Suprapubic skin (tissue), 4 donors: ENCODE results near the gene WDPCP. TPM values are rescaled to one million over a fixed set of nuclear protein-coding genes. Genes with fewer than 3 reads are reported as not detected.
"Not testable (repeated sequence)": the region's sequence is repeated elsewhere in the genome, so short reads cannot be mapped to it uniquely, and the experiment has no call there.

Experiments used
- DNase-seq, 2 donors: peaks; one replicate each; pipeline ENCODE4 v3.0.0-alpha.2; 2019; ENCODE audit warnings: low spot score in 2 of 2
- H3K27ac ChIP-seq: fragments of 200-600 bp; sonication (generic); one replicate; pipeline ENCODE4 v1.5.1; 2019
- H3K27me3 ChIP-seq: fragments of 200-600 bp; sonication (generic); one replicate; pipeline ENCODE4 v1.5.1; 2019
- H3K36me3 ChIP-seq: fragments of 200-600 bp; sonication (generic); one replicate; pipeline ENCODE4 v1.5.1; 2019
- H3K4me1 ChIP-seq: fragments of 200-600 bp; sonication (generic); one replicate; pipeline ENCODE4 v1.5.1; 2019
- H3K4me3 ChIP-seq: fragments of 200-600 bp; sonication (generic); one replicate; pipeline ENCODE4 v1.5.1; 2019; ENCODE audit warnings: mild to moderate bottlenecking
- H3K9me3 ChIP-seq: fragments of 200-600 bp; sonication (generic); one replicate; pipeline ENCODE4 v1.5.1; 2019
- EP300 ChIP-seq: sonication (generic); formaldehyde crosslinking; IDR thresholded peaks from one replicate; pipeline ENCODE4 v1.6.1; 2017; ENCODE audit warnings: antibody characterized with exemption
- POLR2A ChIP-seq, 2 donors: fragments of 450-650 bp; IDR thresholded peaks; one replicate each; pipeline ENCODE4 v1.6.1; 2017; ENCODE audit warnings: antibody characterized with exemption in 2 of 2, mild to moderate bottlenecking in 2 of 2, moderate library complexity in 2 of 2
- POLR2AphosphoS5 ChIP-seq, 3 donors: sonication (generic); formaldehyde crosslinking; IDR thresholded peaks; one replicate each; pipeline ENCODE4 v1.6.1; 2017; ENCODE audit warnings: antibody characterized with exemption in 3 of 3
- WGBS: methylation state at CpG from one replicate; pipeline ENCODE4 v1.1.5; 2018; 5-methylcytosine and 5-hydroxymethylcytosine counted together
- total RNA-seq, 4 donors: library from RNA; depleted of rRNA; stranded (reverse); fragments of >200 nt; gene quantifications; one replicate each; pipeline ENCODE4 v1.1.0, GENCODE V29; 2016
- TF ChIP-seq, protein P1 (sequence below), 2 donors: fragments of 200-600 bp in 1 of 2; fragments of 450-650 bp in 1 of 2; sonication (generic) in 1 of 2; IDR thresholded peaks; one replicate each; pipeline ENCODE4 v1.5.1; 2016 to 2019; ENCODE audit warnings: antibody characterized with exemption in 2 of 2, mild to moderate bottlenecking in 1 of 2, moderate library complexity in 1 of 2

The WDPCP gene
- total RNA-seq, 4 donors from 2014 or later: 6.7 to 18.7 (median 9.7) TPM

DNA sequence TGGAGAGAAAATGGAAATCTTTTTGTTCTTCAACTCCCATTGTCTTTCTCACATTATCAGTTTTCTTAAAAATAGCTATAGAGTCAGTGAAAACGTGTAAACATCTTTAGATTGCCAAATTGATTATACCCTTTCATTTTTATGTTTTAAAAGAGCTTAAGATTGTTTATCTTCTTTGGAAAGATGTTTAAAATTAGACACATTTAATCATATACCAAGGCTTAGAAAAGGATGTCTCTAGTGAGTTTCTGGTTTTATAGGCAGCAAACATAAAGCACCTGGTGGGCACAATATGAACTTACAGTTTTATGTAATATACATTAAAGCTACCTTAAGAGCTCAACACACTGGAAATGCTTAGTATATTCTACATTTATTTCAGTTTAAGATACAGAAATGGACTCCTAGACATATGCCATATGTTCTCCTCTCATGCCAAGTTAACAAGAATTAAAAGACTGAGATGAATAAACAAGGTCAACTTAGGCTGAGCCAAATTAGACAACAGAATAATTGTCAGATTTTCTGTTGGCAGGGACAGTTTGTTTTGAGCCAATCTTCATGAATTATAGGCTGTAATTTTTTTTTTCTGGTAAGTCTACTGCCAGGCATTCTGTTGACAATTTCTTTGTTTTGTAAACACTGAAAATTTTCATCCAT is 425.0 kb downstream of the WDPCP start:
- no peaks in the 10 kb centered on the region for H3K36me3 ChIP-seq
- TF ChIP-seq POLR2AphosphoS5 (IDR thresholded peaks at IDR 0.05) (no peak), EP300 (no peak), POLR2A (IDR thresholded peaks at IDR 0.05) (no peak)
- TF ChIP-seq, protein P1, sequence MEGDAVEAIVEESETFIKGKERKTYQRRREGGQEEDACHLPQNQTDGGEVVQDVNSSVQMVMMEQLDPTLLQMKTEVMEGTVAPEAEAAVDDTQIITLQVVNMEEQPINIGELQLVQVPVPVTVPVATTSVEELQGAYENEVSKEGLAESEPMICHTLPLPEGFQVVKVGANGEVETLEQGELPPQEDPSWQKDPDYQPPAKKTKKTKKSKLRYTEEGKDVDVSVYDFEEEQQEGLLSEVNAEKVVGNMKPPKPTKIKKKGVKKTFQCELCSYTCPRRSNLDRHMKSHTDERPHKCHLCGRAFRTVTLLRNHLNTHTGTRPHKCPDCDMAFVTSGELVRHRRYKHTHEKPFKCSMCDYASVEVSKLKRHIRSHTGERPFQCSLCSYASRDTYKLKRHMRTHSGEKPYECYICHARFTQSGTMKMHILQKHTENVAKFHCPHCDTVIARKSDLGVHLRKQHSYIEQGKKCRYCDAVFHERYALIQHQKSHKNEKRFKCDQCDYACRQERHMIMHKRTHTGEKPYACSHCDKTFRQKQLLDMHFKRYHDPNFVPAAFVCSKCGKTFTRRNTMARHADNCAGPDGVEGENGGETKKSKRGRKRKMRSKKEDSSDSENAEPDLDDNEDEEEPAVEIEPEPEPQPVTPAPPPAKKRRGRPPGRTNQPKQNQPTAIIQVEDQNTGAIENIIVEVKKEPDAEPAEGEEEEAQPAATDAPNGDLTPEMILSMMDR (IDR thresholded peaks at IDR 0.05): no peak
- WGBS: 31% methylated on average over 1 of the region's 1 CpG
- no peaks in the 10 kb centered on the region for H3K9me3 ChIP-seq
- H3K27me3 ChIP-seq: no peaks in the 10 kb centered on the region
- no peak for DNase-seq
- no peaks in the 10 kb centered on the region for H3K4me1 ChIP-seq
- H3K27ac ChIP-seq: no peak overlapping the region
- no peak overlapping the region for H3K4me3 ChIP-seq

DNA sequence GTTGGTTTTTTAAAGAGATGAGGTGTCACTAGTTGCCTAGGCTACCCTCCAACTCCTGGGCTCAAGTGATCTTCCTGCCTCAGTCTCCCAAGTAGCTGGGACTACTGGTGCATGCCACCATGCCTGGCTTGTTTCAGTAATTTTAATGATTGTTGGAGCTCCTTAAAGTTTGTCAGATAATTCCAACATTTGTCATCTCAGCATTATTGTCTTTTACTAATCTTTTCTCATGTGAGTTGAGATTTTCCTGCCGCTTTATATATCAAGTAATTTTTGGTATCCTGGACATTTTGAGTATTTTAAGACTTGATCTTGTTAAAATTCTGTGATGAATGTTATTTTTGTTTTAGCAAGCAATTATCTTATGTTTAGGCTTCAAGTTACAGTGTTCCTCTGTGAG is 429.0 kb downstream of the WDPCP start:
- Histone ChIP-seq H3K27me3 (no peaks in the 10 kb centered on the region), H3K27ac (no peak overlapping the region), H3K36me3 (no peaks in the 10 kb centered on the region), H3K4me3 (no peak overlapping the region), H3K9me3 (no peaks in the 10 kb centered on the region), H3K4me1 (no peaks in the 10 kb centered on the region)
- no peak for TF ChIP-seq POLR2A (IDR thresholded peaks at IDR 0.05)
- TF ChIP-seq EP300: no peak
- TF ChIP-seq, protein P1 (IDR thresholded peaks at IDR 0.05): no peak
- TF ChIP-seq POLR2AphosphoS5 (IDR thresholded peaks at IDR 0.05): no peak
- DNase-seq: no peak
- 100% methylated on average over 1 of the region's 1 CpG for WGBS

DNA sequence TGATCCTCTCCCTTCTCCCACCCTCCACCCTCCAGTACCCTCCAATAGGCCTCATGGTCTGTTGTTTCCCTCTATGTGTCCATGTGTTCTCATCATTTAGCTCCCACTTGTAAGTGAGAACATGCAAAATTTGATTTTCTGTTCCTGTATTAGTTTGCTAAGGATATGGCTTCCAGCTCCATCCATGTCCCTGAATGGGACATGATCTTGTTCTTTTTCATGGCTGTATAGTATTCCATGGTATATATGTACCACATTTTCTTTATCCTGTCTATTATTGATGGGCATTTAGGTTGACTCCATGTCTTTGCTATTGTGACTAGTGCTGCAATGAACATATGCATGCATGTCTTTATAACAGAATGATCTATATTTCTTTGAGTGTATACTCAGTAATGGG is 451.6 kb downstream of the WDPCP start:
- not testable (repeated sequence) for H3K4me3 ChIP-seq, H3K27ac ChIP-seq, H3K4me1 ChIP-seq, DNase-seq, H3K36me3 ChIP-seq, H3K27me3 ChIP-seq
- H3K9me3 ChIP-seq: peaks cover 13% of the 10 kb centered on the region

DNA sequence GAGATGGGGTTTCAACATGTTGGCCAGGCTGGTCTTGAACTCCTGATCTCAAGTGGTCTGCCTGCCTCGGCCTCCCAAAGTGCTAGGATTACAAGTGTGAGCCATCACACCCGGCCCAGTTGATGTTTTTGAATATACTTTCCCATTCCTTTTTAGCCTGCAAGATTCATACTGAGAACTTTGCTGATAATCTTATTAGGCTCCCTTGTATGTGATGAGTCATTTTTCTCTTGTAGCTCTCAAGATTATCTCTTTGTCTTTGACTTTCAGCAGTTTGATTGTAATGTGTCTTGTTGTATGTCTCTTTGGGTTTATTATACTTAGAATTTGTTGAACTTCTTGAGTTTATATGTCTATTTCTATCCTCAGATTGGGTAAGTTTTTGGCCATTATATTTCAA is 456.3 kb downstream of the WDPCP start:
- 100% methylated on average over 2 of the region's 2 CpGs for WGBS
- DNase-seq: no peak
- Histone ChIP-seq H3K4me3 (no peak overlapping the region), H3K27me3 (no peaks in the 10 kb centered on the region), H3K27ac (no peak overlapping the region), H3K36me3 (no peaks in the 10 kb centered on the region), H3K4me1 (no peaks in the 10 kb centered on the region), H3K9me3 (peaks cover 3% of the 10 kb centered on the region)
- no peak for TF ChIP-seq POLR2A (IDR thresholded peaks at IDR 0.05)
- TF ChIP-seq POLR2AphosphoS5 (IDR thresholded peaks at IDR 0.05): no peak
- TF ChIP-seq EP300: no peak
- TF ChIP-seq, protein P1 (IDR thresholded peaks at IDR 0.05): no peak

DNA sequence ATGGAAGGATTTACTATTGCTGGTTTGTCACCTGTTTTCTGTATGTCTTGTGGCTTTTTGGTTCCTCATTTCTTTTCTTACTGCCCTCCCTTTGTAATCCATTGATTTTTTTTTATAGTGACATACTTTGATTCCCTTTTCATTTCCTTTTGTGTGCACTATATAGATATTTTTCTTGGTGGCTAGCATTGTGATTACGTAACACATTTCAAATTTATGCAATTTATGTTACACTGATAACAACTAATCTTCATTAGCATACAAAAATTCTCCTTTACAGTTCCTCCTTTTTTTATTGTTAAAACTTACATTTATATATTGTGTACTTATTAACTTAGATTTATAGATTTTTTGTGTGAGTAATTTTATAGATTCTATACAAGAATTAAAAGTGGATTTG is 457.1 kb downstream of the WDPCP start:
- no peak for TF ChIP-seq POLR2A (IDR thresholded peaks at IDR 0.05)
- H3K4me3 ChIP-seq: no peak overlapping the region
- no peak overlapping the region for H3K27ac ChIP-seq
- H3K4me1 ChIP-seq: no peaks in the 10 kb centered on the region
- DNase-seq: no peak
- H3K27me3 ChIP-seq: no peaks in the 10 kb centered on the region
- WGBS: 91% methylated on average over 1 of the region's 1 CpG
- no peaks in the 10 kb centered on the region for H3K36me3 ChIP-seq
- peaks cover 3% of the 10 kb centered on the region for H3K9me3 ChIP-seq

DNA sequence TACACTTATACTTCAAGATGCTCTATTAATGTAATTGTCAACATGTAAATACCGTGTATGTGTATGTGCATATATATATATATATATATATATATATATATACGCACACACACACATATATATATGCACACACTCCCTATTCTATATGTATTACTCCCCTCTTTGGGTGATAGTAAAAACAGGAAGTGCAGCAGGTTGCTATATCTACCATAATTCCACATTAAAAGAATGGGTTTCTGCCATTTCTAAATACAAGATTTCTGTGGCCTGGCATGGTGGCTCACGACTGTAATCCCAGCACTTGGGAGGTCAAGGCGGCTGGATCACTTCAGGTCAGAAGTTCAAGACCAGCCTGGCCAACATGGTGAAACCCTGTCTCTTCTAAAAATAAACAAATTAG is 460.7 kb downstream of the WDPCP start:
- no peak overlapping the region for H3K27ac ChIP-seq
- peaks cover 3% of the 10 kb centered on the region for H3K9me3 ChIP-seq
- TF ChIP-seq, protein P1 (IDR thresholded peaks at IDR 0.05): no peak
- no peak for TF ChIP-seq EP300
- no peak for DNase-seq
- H3K27me3 ChIP-seq: no peaks in the 10 kb centered on the region
- H3K4me3 ChIP-seq: no peak overlapping the region
- peaks cover 10% of the 10 kb centered on the region for H3K4me1 ChIP-seq
- no peaks in the 10 kb centered on the region for H3K36me3 ChIP-seq
- 95% methylated on average over 4 of the region's 4 CpGs for WGBS
